ENCODE measurements around the gene E4F1. TPM values are rescaled to one million over a fixed set of nuclear protein-coding genes. Genes with fewer than 3 reads are reported as not detected.

Gene E4F1
- total and polyA plus RNA-seq, 10 of the 15 experiments (the other 5 are each of a cell fraction or from before 2014, with no cell fraction given), result 0.23 to 36.5 (median 14.5) TPM

DNA sequence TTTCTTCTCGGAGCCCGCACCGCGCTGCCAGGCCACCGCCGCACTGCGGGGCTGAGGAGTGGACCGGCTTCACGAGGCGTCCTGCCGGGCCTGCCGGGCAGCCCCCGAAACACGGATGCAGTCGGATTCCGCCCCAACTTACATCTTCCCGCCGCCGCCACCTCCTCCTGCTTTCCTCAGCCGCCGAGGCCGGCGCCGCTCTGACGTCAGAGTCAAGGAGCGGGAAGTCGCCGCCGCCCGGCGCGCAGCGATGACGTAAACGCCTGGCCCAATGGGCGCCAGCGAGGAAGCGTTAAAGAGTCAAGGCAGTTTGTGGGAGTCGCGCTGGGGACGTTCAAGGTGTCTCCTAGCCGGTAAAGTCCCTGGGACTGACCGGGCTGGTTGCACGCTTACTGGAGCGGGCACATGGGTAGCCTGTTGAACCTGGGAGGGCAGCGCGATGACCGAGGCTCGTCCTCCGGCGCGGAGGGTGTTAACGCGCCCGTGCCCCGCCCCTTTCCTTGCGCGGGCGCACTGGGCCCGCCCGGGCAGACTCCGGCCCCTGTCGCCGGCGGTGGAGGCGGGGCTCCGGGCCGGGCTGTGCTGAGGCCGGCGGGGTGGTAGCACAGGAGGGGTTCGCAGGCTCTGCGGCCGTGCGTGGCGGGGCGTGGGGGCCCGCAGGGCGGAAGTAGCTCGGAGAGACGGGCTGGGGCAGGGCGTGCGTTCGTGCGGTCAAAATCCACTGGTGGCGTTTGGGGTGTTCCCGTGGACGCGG is 44.7 kb downstream of the E4F1 start, which contains the start of gene RNPS1:
Gene RNPS1, minus strand, starts transcription at position 214 of the 754 bp plus-strand sequence. CDS start 3,483 bp downstream, outside the sequence.
- peak; percentile 88 for FAIRE-seq
- RAD21 ChIA-PET (ENCODE audit: unreplicated experiment), result no interaction called here
- intact Hi-C loops (cut with micrococcal nuclease; ENCODE audit: unreplicated experiment), result loop anchor here (10.0 kb wide), 1 partner anchor 237 kb away; no protein-coding TSS in a partner anchor
- peak; percentile 64; the same call in 1 of the 2 replicates for TF ChIP-seq GABPA (IDR thresholded peaks at IDR 0.05; ENCODE audit: low read depth)
- no peak for TF ChIP-seq RFX5 (IDR thresholded peaks at IDR 0.05; ENCODE audit: low read depth, low read length)
- peak; percentile 73 for TF ChIP-seq HDAC6 (IDR thresholded peaks at IDR 0.05; ENCODE audit: unreplicated experiment)
- TF ChIP-seq, protein P1, sequence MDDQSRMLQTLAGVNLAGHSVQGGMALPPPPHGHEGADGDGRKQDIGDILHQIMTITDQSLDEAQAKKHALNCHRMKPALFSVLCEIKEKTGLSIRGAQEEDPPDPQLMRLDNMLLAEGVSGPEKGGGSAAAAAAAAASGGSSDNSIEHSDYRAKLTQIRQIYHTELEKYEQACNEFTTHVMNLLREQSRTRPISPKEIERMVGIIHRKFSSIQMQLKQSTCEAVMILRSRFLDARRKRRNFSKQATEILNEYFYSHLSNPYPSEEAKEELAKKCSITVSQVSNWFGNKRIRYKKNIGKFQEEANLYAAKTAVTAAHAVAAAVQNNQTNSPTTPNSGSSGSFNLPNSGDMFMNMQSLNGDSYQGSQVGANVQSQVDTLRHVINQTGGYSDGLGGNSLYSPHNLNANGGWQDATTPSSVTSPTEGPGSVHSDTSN (IDR thresholded peaks at IDR 0.05; ENCODE audit: insufficient replicate concordance, low read depth, low read length), result no peak
- TF ChIP-seq ZSCAN29 (IDR thresholded peaks at IDR 0.05), result peak; percentile 88; the same call in 1 of the 2 replicates
- TF ChIP-seq PML (IDR thresholded peaks at IDR 0.05; ENCODE audit: low read length), result peak; percentile 98
- TF ChIP-seq EZH2 (IDR thresholded peaks at IDR 0.05; ENCODE audit: borderline replicate concordance, control insufficient read depth, low read depth, low read length), result no peak
- TF ChIP-seq PAX5 (IDR thresholded peaks at IDR 0.05; ENCODE audit: borderline replicate concordance, low read depth, low read length), result no peak
- TF ChIP-seq, protein P2, sequence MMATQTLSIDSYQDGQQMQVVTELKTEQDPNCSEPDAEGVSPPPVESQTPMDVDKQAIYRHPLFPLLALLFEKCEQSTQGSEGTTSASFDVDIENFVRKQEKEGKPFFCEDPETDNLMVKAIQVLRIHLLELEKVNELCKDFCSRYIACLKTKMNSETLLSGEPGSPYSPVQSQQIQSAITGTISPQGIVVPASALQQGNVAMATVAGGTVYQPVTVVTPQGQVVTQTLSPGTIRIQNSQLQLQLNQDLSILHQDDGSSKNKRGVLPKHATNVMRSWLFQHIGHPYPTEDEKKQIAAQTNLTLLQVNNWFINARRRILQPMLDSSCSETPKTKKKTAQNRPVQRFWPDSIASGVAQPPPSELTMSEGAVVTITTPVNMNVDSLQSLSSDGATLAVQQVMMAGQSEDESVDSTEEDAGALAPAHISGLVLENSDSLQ (IDR thresholded peaks at IDR 0.05), result 0 out of 2 replicates have a peak, but pooled peaks have one; percentile 6
- TF ChIP-seq, protein P3, sequence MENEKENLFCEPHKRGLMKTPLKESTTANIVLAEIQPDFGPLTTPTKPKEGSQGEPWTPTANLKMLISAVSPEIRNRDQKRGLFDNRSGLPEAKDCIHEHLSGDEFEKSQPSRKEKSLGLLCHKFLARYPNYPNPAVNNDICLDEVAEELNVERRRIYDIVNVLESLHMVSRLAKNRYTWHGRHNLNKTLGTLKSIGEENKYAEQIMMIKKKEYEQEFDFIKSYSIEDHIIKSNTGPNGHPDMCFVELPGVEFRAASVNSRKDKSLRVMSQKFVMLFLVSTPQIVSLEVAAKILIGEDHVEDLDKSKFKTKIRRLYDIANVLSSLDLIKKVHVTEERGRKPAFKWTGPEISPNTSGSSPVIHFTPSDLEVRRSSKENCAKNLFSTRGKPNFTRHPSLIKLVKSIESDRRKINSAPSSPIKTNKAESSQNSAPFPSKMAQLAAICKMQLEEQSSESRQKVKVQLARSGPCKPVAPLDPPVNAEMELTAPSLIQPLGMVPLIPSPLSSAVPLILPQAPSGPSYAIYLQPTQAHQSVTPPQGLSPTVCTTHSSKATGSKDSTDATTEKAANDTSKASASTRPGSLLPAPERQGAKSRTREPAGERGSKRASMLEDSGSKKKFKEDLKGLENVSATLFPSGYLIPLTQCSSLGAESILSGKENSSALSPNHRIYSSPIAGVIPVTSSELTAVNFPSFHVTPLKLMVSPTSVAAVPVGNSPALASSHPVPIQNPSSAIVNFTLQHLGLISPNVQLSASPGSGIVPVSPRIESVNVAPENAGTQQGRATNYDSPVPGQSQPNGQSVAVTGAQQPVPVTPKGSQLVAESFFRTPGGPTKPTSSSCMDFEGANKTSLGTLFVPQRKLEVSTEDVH (IDR thresholded peaks at IDR 0.05; ENCODE audit: low read depth, partially characterized antibody), result peak; percentile 93
- TF ChIP-seq CHD2 (IDR thresholded peaks at IDR 0.05; ENCODE audit: borderline replicate concordance, low read depth, low read length), result 0 out of 2 replicates have a peak, but pooled peaks have one; percentile 32
- TF ChIP-seq FOS (IDR thresholded peaks at IDR 0.05; ENCODE audit: borderline replicate concordance, extremely low read depth, insufficient read length), result no peak
- TF ChIP-seq NR2C1 (IDR thresholded peaks at IDR 0.05), result peak; percentile 92
- TF ChIP-seq, protein P4, sequence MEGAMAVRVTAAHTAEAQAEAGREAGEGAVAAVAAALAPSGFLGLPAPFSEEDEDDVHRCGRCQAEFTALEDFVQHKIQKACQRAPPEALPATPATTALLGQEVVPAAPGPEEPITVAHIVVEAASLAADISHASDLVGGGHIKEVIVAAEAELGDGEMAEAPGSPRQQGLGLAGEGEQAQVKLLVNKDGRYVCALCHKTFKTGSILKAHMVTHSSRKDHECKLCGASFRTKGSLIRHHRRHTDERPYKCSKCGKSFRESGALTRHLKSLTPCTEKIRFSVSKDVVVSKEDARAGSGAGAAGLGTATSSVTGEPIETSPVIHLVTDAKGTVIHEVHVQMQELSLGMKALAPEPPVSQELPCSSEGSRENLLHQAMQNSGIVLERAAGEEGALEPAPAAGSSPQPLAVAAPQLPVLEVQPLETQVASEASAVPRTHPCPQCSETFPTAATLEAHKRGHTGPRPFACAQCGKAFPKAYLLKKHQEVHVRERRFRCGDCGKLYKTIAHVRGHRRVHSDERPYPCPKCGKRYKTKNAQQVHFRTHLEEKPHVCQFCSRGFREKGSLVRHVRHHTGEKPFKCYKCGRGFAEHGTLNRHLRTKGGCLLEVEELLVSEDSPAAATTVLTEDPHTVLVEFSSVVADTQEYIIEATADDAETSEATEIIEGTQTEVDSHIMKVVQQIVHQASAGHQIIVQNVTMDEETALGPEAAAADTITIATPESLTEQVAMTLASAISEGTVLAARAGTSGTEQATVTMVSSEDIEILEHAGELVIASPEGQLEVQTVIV (IDR thresholded peaks at IDR 0.05; ENCODE audit: borderline replicate concordance, partially characterized antibody), result peak; percentile 89
- 0 out of 2 replicates have a peak, but pooled peaks have one; percentile 7 for TF ChIP-seq SREBF1 (IDR thresholded peaks at IDR 0.05; ENCODE audit: low read length)

More for the DNA sequence above, 44.7 kb downstream of the E4F1 start, which contains the start of gene RNPS1:
- H3K36me3 ChIP-seq (ENCODE audit: control insufficient read depth in 2 of 2, insufficient read depth in 2 of 2, low read length in 1 of 2), result peaks cover 8 to 14% of the 10 kb centered on the region in 2 experiments; a peak in 3 of 4 replicates
- ChIA-PET POLR2A (interaction anchor here (0.7 to 0.9 kb wide), 2 partner anchors 17 to 304 kb away, joined by 3 read pairs; partner anchors contain the start of genes ECI1 and RPS2), SMC1A (ENCODE audit: uncharacterized antibody, unreplicated experiment) (interaction anchor here (1.1 kb wide), 1 partner anchor 16 kb away, joined by 4 read pairs; the partner anchor contains the start of gene ECI1), CTCF (no interaction called here)
- peak; percentile 80 for DNase-seq (ENCODE audit: low read depth, low spot score)
- peak within 1 kb of the TSS; percentile 78 for H3K9ac ChIP-seq (ENCODE audit: control insufficient read depth, insufficient read depth, low read length)
- peak within 1 kb of the TSS; percentile 79 for H3K4me2 ChIP-seq (ENCODE audit: control insufficient read depth, insufficient read depth)
- H4K20me1 ChIP-seq (ENCODE audit: control insufficient read depth, insufficient read depth), result peaks cover 16% of the 10 kb centered on the region
- WGBS (ENCODE audit: insufficient coverage, insufficient replicate concordance, low lambda C conversion rate, missing lambda C conversion rate), result under 1% methylated on average over 79 of the region's 88 CpGs
- H2AFZ ChIP-seq (ENCODE audit: control insufficient read depth, low read depth, low read length), result peak within 1 kb of the TSS; percentile 97
- peak within 1 kb of the TSS; percentile 90 for H3K27ac ChIP-seq (ENCODE audit: control insufficient read depth, insufficient read depth)
- ATAC-seq, result peak; percentile 96
- in situ Hi-C loops (cut with MboI), result no loop called here
- H3K27me3 ChIP-seq (replicated peaks in 1 of 2; ENCODE audit: control insufficient read depth in 2 of 2, insufficient read depth in 2 of 2, low read length in 1 of 2), result no peaks in the 10 kb centered on the region
- peak within 1 kb of the TSS; percentile 79 for H3K4me3 ChIP-seq
- peaks cover 53% of the 10 kb centered on the region for H3K79me2 ChIP-seq (ENCODE audit: control insufficient read depth, insufficient read depth, low read length)
- no TSS peak for BruUV-seq (replicated peaks)
- peaks cover 11% of the 10 kb centered on the region for H3K4me1 ChIP-seq (ENCODE audit: control insufficient read depth, insufficient read depth, low read length)
- H3K9me3 ChIP-seq (replicated peaks; ENCODE audit: control insufficient read depth, insufficient read depth, low read length), result no peaks in the 10 kb centered on the region
